Lung (tissue), 12 donors: Measurements from ENCODE around the gene PPP2R2C. TPM values are rescaled to one million over a fixed set of nuclear protein-coding genes. Genes with fewer than 3 reads are reported as not detected.

ENCODE experiments used
- ATAC-seq: fragments of 200-7000 bp; cut with Tn5 transposase; one replicate; pipeline ENCODE4 v1.9.1; 2020; ENCODE audit warnings: moderate number of reproducible peaks; ENCODE audit not compliant: insufficient read depth, low FRiP score
- DNase-seq, 3 donors: peaks; one replicate each; pipeline ENCODE4 v3.0.0-alpha.2; 2013 to 2017
- H3K27ac ChIP-seq, 2 donors: one replicate each; pipeline ENCODE4 v1.5.1; 2013; ENCODE audit warnings: mild to moderate bottlenecking in 2 of 2, moderate library complexity in 2 of 2, control low read depth in 1 of 2, inconsistent platforms in 1 of 2, low read depth in 1 of 2, low read length in 1 of 2
- H3K27me3 ChIP-seq, 3 donors: one replicate each; pipeline ENCODE4 v1.5.1; 2013; ENCODE audit warnings: low read length in 2 of 3; ENCODE audit not compliant: control insufficient read depth in 3 of 3, insufficient read depth in 3 of 3
- H3K36me3 ChIP-seq, 4 donors: one replicate each; pipeline ENCODE4 v1.5.1; 2013; ENCODE audit warnings: low read length in 4 of 4, mild to moderate bottlenecking in 1 of 4, moderate library complexity in 1 of 4; ENCODE audit not compliant: control insufficient read depth in 4 of 4, insufficient read depth in 4 of 4
- H3K4me1 ChIP-seq, 5 donors: one replicate each; pipeline ENCODE4 v1.5.1; 2013; ENCODE audit warnings: low read length in 5 of 5, mild to moderate bottlenecking in 2 of 5, moderate library complexity in 1 of 5; ENCODE audit not compliant: control insufficient read depth in 5 of 5, insufficient read depth in 5 of 5
- H3K4me3 ChIP-seq: one replicate; pipeline ENCODE4 v1.5.1; 2013; ENCODE audit warnings: mild to moderate bottlenecking, control low read depth, moderate library complexity
- H3K9ac ChIP-seq, 2 donors: one replicate each; pipeline ENCODE4 v1.5.1; 2013; ENCODE audit warnings: low read length in 2 of 2, control low read depth in 1 of 2; ENCODE audit not compliant: insufficient read depth in 1 of 2
- H3K9me3 ChIP-seq, 4 donors: one replicate each; pipeline ENCODE4 v1.5.1; 2013; ENCODE audit warnings: low read length in 3 of 4, mild to moderate bottlenecking in 1 of 4, moderate library complexity in 1 of 4; ENCODE audit not compliant: control insufficient read depth in 4 of 4, insufficient read depth in 3 of 4
- WGBS, 2 donors: extraction: QIAGEN DNeasy Blood & Tissue Kit; methylation state at CpG; one replicate each; pipeline ENCODE4 v1.1.7; 2013; 5-methylcytosine and 5-hydroxymethylcytosine counted together
- polyA plus RNA-seq, 2 donors: library from polyadenylated mRNA; stranded (reverse); fragments of 200-250 nt; gene quantifications; one replicate each; pipeline ENCODE4 v1.2.1, GENCODE V29; 2013
- total RNA-seq, 2 donors: library from RNA; depleted of rRNA in 1 of 2; stranded (reverse); fragments of >200 nt in 1 of 2; gene quantifications; one replicate each; pipeline ENCODE4 v1.2.1, GENCODE V29; 2014 to 2021
- TF ChIP-seq, protein P1 (sequence below): IDR thresholded peaks from 2 replicates; pipeline ENCODE4 v1.5.1; 2012; ENCODE audit warnings: mild to moderate bottlenecking; ENCODE audit errors: control extremely low read depth, extremely low read depth
- donor health status: control.
- donor health status: control.
- donor health status: Bipolar disorder and iron deficiency.
- donor health status: healthy.
- donor health status: DM: yes; HTN: yes; CAD: no.

PPP2R2C gene
- total and polyA plus RNA-seq, 4 donors = 0.03 to 0.57 (median 0.04) TPM

GRCh38 chr4:6367371-6367851 lies 105.0 kb downstream of the PPP2R2C start:
- no peak overlapping the region for H3K9ac ChIP-seq
- no peak for ATAC-seq
- peaks cover 0 to 7% (median 0%) of the 10 kb centered on the region in 4 donors for H3K9me3 ChIP-seq
- H3K36me3 ChIP-seq = no peaks in the 10 kb centered on the region
- TF ChIP-seq, protein P1, sequence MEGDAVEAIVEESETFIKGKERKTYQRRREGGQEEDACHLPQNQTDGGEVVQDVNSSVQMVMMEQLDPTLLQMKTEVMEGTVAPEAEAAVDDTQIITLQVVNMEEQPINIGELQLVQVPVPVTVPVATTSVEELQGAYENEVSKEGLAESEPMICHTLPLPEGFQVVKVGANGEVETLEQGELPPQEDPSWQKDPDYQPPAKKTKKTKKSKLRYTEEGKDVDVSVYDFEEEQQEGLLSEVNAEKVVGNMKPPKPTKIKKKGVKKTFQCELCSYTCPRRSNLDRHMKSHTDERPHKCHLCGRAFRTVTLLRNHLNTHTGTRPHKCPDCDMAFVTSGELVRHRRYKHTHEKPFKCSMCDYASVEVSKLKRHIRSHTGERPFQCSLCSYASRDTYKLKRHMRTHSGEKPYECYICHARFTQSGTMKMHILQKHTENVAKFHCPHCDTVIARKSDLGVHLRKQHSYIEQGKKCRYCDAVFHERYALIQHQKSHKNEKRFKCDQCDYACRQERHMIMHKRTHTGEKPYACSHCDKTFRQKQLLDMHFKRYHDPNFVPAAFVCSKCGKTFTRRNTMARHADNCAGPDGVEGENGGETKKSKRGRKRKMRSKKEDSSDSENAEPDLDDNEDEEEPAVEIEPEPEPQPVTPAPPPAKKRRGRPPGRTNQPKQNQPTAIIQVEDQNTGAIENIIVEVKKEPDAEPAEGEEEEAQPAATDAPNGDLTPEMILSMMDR = no peak
- H3K4me1 ChIP-seq = no peaks in the 10 kb centered on the region
- no peak overlapping the region for H3K4me3 ChIP-seq
- DNase-seq = no peak
- no peak overlapping the region for H3K27ac ChIP-seq
- WGBS, 2 donors = 37 to 54% methylated on average over 8 of the region's 8 CpGs
- peaks cover 0 to 15% (median 2%) of the 10 kb centered on the region in 3 donors for H3K27me3 ChIP-seq

DNA sequence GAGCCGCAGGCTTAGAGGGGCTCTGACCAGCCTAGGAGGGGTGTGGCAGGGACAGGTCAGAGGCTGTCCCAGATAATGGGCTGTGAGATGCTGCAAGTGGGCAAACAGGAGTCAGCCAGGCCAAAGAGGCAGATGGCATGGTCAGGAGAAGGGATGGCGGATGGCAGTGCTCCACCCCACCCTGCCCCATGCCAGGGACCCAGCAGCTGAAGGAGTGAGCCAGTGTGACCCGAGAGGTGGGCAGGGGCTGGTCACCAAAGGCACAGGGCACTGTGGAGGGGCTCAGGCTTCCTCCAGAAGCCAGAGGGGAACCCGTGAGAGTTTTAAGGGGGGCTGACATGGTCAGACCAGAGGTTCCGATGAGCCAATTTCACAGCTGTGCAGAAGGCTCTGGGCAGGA lies 105.8 kb downstream of the PPP2R2C start:
- Histone ChIP-seq H3K27ac (no peak overlapping the region), H3K9me3 (peaks cover 0 to 9% (median 0%) of the 10 kb centered on the region in 4 donors), H3K9ac (no peak overlapping the region), H3K36me3 (no peaks in the 10 kb centered on the region), H3K27me3 (peaks cover 0 to 15% (median 2%) of the 10 kb centered on the region in 3 donors), H3K4me1 (no peaks in the 10 kb centered on the region), H3K4me3 (no peak overlapping the region)
- WGBS, 2 donors = 75 to 84% methylated on average over 5 of the region's 5 CpGs
- DNase-seq (no peak), ATAC-seq (no peak)
- TF ChIP-seq, protein P1 = no peak

GRCh38 chr4:6365545-6366086 lies 106.8 kb downstream of the PPP2R2C start:
- no peaks in the 10 kb centered on the region for H3K4me1 ChIP-seq
- WGBS, 2 donors = 78 to 84% methylated on average over 13 of the region's 13 CpGs
- H3K9ac ChIP-seq = no peak overlapping the region
- peaks cover 0 to 9% (median 0%) of the 10 kb centered on the region in 4 donors for H3K9me3 ChIP-seq
- H3K27ac ChIP-seq = no peak overlapping the region
- no peaks in the 10 kb centered on the region for H3K36me3 ChIP-seq
- no peak for ATAC-seq
- H3K4me3 ChIP-seq = no peak overlapping the region
- TF ChIP-seq, protein P1 = no peak
- peaks cover 0 to 15% (median 2%) of the 10 kb centered on the region in 3 donors for H3K27me3 ChIP-seq
- DNase-seq = no peak
